ENCODE data around the gene TBL1XR1. TPM values are rescaled to one million over a fixed set of nuclear protein-coding genes. Genes with fewer than 3 reads are reported as not detected.

TBL1XR1 gene
- total and polyA plus RNA-seq, 2 of the 4 experiments (the other 2 are of a cell fraction): 25.2 to 170 TPM

GRCh38 chr3:177137774-177138705 is 59.2 kb downstream of the TBL1XR1 start:
- intact Hi-C loops (cut with micrococcal nuclease): no loop called here
- no peak for TF ChIP-seq SMC3 (IDR thresholded peaks at IDR 0.05; ENCODE audit: low read depth, low read length)
- no peak for TF ChIP-seq MXI1 (IDR thresholded peaks at IDR 0.05; ENCODE audit: borderline replicate concordance, low read depth, low read length)
- TF ChIP-seq RCOR1 (IDR thresholded peaks at IDR 0.05; ENCODE audit: insufficient replicate concordance, low read length): no peak
- TF ChIP-seq RFX5 (IDR thresholded peaks at IDR 0.05; ENCODE audit: low read depth, low read length): no peak
- no peak for TF ChIP-seq POLR2A (IDR thresholded peaks at IDR 0.05; ENCODE audit: low read depth, low read length)
- no peak for TF ChIP-seq FOS (IDR thresholded peaks at IDR 0.05; ENCODE audit: low read depth, low read length)
- no peak for TF ChIP-seq CHD1 (IDR thresholded peaks at IDR 0.05; ENCODE audit: low read depth, low read length)
- TF ChIP-seq USF2 (IDR thresholded peaks at IDR 0.05; ENCODE audit: low read depth, low read length): no peak
- TF ChIP-seq RAD21 (IDR thresholded peaks at IDR 0.05; ENCODE audit: low read length): no peak
- no peak for TF ChIP-seq MAZ (IDR thresholded peaks at IDR 0.05; ENCODE audit: borderline replicate concordance, low read depth, low read length)
- no peak for TF ChIP-seq ELK1 (IDR thresholded peaks at IDR 0.05; ENCODE audit: borderline replicate concordance, low read depth, low read length)
- TF ChIP-seq CTCF (conservative IDR thresholded peaks at IDR 0.05; ENCODE audit: low read depth, low read length): no peak
- TF ChIP-seq NFE2L2 (IDR thresholded peaks at IDR 0.05; ENCODE audit: low read depth, low read length): no peak
- TF ChIP-seq CEBPB (IDR thresholded peaks at IDR 0.05; ENCODE audit: low read depth, low read length): no peak
- TF ChIP-seq MAFK (IDR thresholded peaks at IDR 0.05; ENCODE audit: low read depth, low read length): no peak

More at GRCh38 chr3:177137774-177138705, 59.2 kb downstream of the TBL1XR1 start:
- Histone ChIP-seq H3K4me3 (ENCODE audit: insufficient read depth, low read depth, low read length) (no peak overlapping the region), H2BK15ac (ENCODE audit: low read depth, low read length) (no peak overlapping the region), H3K27me3 (ENCODE audit: control insufficient read depth, insufficient read depth, low read length) (no peaks in the 10 kb centered on the region), H3K27ac (ENCODE audit: insufficient read depth, low read length) (no peak overlapping the region), H2AK9ac (replicated peaks; ENCODE audit: low read depth, low read length, poor library complexity) (no peak overlapping the region), H3K79me1 (ENCODE audit: low read depth in 1 of 2, low read length in 2 of 2) (peaks cover 22 to 69% of the 10 kb centered on the region in 2 experiments), H3K9me1 (ENCODE audit: insufficient read depth, low read length) (peaks cover 11% of the 10 kb centered on the region; the same call in 1 of the 2 replicates), H3K9ac (ENCODE audit: low read depth, low read length) (no peak overlapping the region), H3K4me2 (ENCODE audit: low read depth, low read length) (no peak overlapping the region), H3K23ac (ENCODE audit: low read depth, low read length) (no peak overlapping the region), H4K5ac (ENCODE audit: low read depth, low read length) (no peak overlapping the region), H3K9me3 (ENCODE audit: control insufficient read depth, insufficient read depth, low read length) (no peaks in the 10 kb centered on the region), H2BK20ac (ENCODE audit: low read depth, low read length) (no peak overlapping the region), H2AFZ (replicated peaks; ENCODE audit: low read length, poor library complexity) (no peak overlapping the region), H3K56ac (ENCODE audit: extremely low read depth, insufficient read depth, low read length) (no peak overlapping the region), H4K8ac (ENCODE audit: low read depth in 2 of 2, low read length in 2 of 2) (no peak overlapping the region), H4K20me1 (ENCODE audit: insufficient read depth, low read length) (peaks cover 85% of the 10 kb centered on the region), H2BK120ac (ENCODE audit: low read depth, low read length) (no peak overlapping the region), H2BK5ac (ENCODE audit: low read depth, low read length, poor library complexity, severe bottlenecking) (no peak overlapping the region), H2AK5ac (ENCODE audit: low read depth, low read length) (no peak overlapping the region), H3K4ac (ENCODE audit: low read depth, low read length) (no peak overlapping the region), H3K36me3 (ENCODE audit: control insufficient read depth, insufficient read depth, low read length) (peaks cover 1% of the 10 kb centered on the region; the same call in 1 of the 2 replicates), H3K18ac (ENCODE audit: low read depth, low read length) (no peak overlapping the region), H3K14ac (replicated peaks; ENCODE audit: low read depth, low read length) (no peak overlapping the region), H3K4me1 (ENCODE audit: control insufficient read depth, insufficient read depth, low read length) (peaks cover 3% of the 10 kb centered on the region), H4K91ac (ENCODE audit: insufficient read depth, low read depth, low read length) (no peak overlapping the region)
- DNase-seq (no peak), ATAC-seq (ENCODE audit: low read depth) (no peak)
- BruUV-seq (replicated peaks): no TSS peak
- POLR2A ChIA-PET (ENCODE audit: unreplicated experiment): no interaction called here
- CTCF ChIA-PET: no interaction called here
- WGBS, 2 experiments (ENCODE audit: extremely low coverage in 2 of 2, insufficient read length in 1 of 2): no CpG with 5 or more reads among the region's 7 CpGs
- in situ Hi-C loops (cut with MboI; ENCODE audit: low sequenced_read_pairs): no loop called here
- dilution Hi-C loops (cut with HindIII; ENCODE audit: low sequenced_read_pairs, unreplicated experiment): no loop called here

All from IMR-90 (cell line).